Measurements from ENCODE around the gene PDCD1. TPM values are rescaled to one million over a fixed set of nuclear protein-coding genes. Genes with fewer than 3 reads are reported as not detected.

Gene PDCD1
- total RNA-seq, 1 donor from 2014 or later: 3.3 TPM

DNA sequence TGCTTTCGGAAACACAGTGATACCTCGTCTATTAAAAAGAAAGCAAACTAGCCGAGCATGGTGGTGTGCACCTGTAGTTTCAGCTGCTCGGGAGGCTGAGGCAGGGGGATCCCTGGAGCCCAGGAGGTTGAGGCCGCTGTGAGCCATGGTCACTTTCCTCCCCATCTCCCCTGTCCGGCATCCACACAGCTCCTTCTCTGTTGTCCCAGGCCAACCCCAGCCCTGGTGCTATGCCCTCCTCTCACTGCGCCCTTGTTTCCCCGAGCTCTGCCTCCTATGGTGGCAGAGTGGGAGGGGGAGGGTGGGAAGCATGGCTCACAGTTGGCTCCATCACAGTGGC lies 26.2 kb upstream of the PDCD1 start:
- no peaks in the 10 kb centered on the region for H3K9me3 ChIP-seq (replicated peaks)
- H3K36me3 ChIP-seq: no peaks in the 10 kb centered on the region
- H3K4me1 ChIP-seq: peaks cover 26% of the 10 kb centered on the region
- no peaks in the 10 kb centered on the region for H3K27me3 ChIP-seq (ENCODE audit: low read depth)
- H3K4me3 ChIP-seq: no peak overlapping the region
- DNase-seq: no peak
- intact Hi-C loops (cut with micrococcal nuclease): no loop called here
- TF ChIP-seq, protein P1, sequence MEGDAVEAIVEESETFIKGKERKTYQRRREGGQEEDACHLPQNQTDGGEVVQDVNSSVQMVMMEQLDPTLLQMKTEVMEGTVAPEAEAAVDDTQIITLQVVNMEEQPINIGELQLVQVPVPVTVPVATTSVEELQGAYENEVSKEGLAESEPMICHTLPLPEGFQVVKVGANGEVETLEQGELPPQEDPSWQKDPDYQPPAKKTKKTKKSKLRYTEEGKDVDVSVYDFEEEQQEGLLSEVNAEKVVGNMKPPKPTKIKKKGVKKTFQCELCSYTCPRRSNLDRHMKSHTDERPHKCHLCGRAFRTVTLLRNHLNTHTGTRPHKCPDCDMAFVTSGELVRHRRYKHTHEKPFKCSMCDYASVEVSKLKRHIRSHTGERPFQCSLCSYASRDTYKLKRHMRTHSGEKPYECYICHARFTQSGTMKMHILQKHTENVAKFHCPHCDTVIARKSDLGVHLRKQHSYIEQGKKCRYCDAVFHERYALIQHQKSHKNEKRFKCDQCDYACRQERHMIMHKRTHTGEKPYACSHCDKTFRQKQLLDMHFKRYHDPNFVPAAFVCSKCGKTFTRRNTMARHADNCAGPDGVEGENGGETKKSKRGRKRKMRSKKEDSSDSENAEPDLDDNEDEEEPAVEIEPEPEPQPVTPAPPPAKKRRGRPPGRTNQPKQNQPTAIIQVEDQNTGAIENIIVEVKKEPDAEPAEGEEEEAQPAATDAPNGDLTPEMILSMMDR (IDR thresholded peaks at IDR 0.05; ENCODE audit: borderline replicate concordance): no peak
- no peak overlapping the region for H3K27ac ChIP-seq (replicated peaks)

DNA sequence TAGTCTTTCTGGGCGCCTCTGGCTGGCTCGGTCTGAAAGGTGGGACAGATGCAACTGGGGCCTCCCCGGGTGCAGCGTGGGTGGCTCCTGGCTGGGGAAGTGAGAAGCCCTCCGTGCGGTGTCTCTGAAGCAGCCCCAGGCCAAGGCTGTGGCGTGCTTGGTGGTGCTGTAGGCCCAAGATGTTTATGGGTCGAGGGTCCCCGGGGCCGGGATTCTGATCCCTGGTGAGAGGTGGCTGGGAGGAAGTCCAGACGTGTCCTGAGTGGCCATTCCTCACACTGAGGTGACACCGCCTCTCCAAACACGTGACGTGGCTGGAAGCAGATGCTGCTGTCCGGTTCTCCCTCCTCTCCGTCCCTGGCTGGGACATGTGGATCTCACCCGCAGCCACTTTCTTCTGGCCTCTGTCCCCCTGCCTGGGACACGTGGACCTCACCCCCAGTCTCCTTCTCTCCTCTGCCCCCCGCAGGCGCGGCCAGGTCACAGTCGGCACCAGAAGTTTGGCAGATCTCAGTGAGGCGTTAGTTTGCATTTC lies 23.5 kb upstream of the PDCD1 start:
- intact Hi-C loops (cut with micrococcal nuclease): no loop called here
- H3K9me3 ChIP-seq (replicated peaks): no peaks in the 10 kb centered on the region
- peak overlapping the region; percentile 67 for H3K4me3 ChIP-seq
- TF ChIP-seq, protein P1 (IDR thresholded peaks at IDR 0.05; ENCODE audit: borderline replicate concordance): no peak
- no peaks in the 10 kb centered on the region for H3K36me3 ChIP-seq
- peak overlapping the region; percentile 75 for H3K27ac ChIP-seq (replicated peaks)
- peaks cover 29% of the 10 kb centered on the region for H3K4me1 ChIP-seq
- no peaks in the 10 kb centered on the region for H3K27me3 ChIP-seq (ENCODE audit: low read depth)
- DNase-seq: peak; percentile 59

DNA sequence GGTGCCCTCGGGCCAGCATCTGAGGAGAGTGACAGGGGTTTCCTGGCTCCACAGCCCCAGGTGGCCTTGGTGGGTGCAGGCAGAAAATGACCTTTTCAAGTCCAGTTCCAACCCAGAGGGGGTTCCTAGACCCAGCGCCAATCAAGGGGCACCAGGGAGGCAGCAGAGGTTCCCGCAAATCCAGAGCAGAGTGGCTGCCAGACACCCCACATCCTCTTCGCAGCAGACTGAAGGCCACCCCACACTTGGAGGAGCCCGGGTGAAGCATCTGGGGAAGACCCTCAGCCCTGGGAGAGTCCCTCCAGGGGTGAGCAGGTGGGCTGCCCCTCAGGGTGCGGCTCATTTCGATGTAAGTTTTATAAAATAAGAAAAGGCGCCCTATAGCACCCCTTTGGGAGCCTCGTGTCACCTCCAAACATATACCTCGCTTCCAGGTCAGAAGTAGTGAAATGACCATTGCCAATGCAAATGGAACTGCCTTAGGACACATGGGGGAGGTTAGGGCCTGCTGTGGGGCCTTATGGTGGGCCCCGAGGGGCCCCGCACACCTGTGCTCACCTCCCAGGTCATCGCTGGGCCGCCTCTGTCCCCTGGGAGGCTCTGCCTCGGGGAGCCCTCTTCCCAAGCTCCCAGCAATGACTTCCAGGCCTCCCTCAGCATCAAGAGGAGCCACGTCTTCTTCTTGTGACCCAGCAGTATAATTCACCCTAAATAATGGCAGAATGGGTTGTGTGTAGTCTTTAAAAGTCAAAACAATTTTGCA lies 21.8 kb upstream of the PDCD1 start:
- Histone ChIP-seq H3K4me1 (peaks cover 29% of the 10 kb centered on the region), H3K4me3 (peak overlapping the region; percentile 67), H3K27ac (replicated peaks) (peak overlapping the region; percentile 55), H3K9me3 (replicated peaks) (no peaks in the 10 kb centered on the region), H3K27me3 (ENCODE audit: low read depth) (no peaks in the 10 kb centered on the region), H3K36me3 (no peaks in the 10 kb centered on the region)
- TF ChIP-seq, protein P1 (IDR thresholded peaks at IDR 0.05; ENCODE audit: borderline replicate concordance): no peak
- no peak for DNase-seq
- intact Hi-C loops (cut with micrococcal nuclease): no loop called here

DNA sequence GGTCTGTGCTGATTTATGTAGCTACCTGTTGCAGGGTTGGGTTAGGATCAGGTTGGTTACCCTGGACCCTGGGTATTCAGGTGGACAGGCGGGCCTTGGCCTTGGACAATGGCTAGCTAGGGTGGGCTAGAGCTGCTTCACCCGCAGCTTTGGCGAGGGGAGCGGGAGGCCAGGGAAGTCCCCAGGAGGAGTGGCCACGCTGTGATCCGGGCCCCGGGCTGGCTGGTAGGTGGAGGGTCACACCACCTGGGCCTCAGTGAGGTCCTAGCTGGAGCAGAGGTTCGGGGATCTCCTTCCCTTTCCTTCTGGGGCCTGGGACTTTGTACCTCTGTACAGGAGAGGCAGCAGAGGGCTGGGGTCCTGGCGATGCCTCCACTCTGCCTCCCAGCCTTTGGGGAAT lies 20.6 kb upstream of the PDCD1 start:
- Histone ChIP-seq H3K27me3 (ENCODE audit: low read depth) (no peaks in the 10 kb centered on the region), H3K4me3 (no peak overlapping the region), H3K36me3 (no peaks in the 10 kb centered on the region), H3K9me3 (replicated peaks) (no peaks in the 10 kb centered on the region), H3K27ac (replicated peaks) (no peak overlapping the region), H3K4me1 (peaks cover 29% of the 10 kb centered on the region)
- intact Hi-C loops (cut with micrococcal nuclease): no loop called here
- DNase-seq: no peak
- TF ChIP-seq, protein P1 (IDR thresholded peaks at IDR 0.05; ENCODE audit: borderline replicate concordance): no peak

DNA sequence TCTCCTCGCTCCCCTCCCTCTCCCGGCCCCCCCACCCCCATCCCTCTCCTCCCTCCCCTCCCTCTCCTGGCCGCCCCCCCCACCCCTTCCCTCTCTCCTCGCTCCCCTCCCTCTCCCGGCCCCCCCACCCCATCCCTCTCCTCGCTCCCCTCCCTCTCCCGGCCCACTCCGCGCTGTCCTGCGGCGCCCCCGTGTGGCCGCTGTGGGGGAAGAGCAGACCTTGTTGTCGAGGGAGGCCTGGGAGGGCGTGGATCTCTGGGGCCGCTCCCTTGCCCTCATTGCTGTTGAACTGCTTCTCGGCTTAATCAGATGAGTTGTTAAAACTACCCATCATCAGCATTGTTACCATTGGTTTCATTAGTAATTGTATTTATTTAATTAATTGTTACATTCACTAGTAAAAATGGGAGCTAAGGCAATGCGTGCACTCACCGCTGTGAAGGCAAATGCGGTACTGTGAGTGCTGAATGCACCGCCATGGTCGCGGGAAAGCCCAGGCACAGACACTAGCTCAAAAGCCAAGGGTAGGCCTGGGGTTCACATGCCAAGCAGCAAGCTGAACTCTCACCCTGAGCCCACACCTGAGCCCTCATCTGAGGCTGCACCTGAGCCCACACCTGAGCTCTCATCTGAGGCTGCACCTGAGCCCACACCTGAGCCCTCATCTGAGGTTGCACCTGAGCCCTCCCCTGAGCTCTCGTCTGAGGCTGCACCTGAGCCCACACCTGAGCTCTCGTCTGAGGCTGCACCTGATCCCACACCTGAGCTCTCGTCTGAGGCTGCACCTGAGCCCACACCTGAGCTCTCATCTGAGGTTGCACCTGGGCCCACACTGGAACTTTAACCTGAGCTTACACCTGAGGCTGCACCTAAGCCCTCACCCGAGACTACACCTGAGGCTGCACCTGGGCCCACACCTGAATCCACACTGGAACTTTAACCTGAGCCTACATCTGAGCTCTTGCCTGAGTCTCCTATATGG lies 19.6 kb upstream of the PDCD1 start:
- Histone ChIP-seq H3K9me3 (replicated peaks) (no peaks in the 10 kb centered on the region), H3K4me3 (no peak overlapping the region), H3K36me3 (no peaks in the 10 kb centered on the region), H3K27me3 (ENCODE audit: low read depth) (no peaks in the 10 kb centered on the region), H3K4me1 (peaks cover 28% of the 10 kb centered on the region), H3K27ac (replicated peaks) (no peak overlapping the region)
- intact Hi-C loops (cut with micrococcal nuclease): no loop called here
- peak; percentile 68 for DNase-seq
- TF ChIP-seq, protein P1 (IDR thresholded peaks at IDR 0.05; ENCODE audit: borderline replicate concordance): peak; percentile 71
